ENCODE measurements around the gene SCG3.

- TF ChIP-seq CTCF (conservative IDR thresholded peaks at IDR 0.05; ENCODE audit: low read length) (no peak), EZH2phosphoT487 (IDR thresholded peaks at IDR 0.05; ENCODE audit: borderline replicate concordance) (no peak)
Measured at GRCh38 chr15:51750792-51751696, 69.7 kb downstream of the SCG3 start, which contains the start of gene TMOD2.

Data from Loucy (cell line).